H1 (cell line): Measurements from ENCODE around the gene CYP2E1. TPM values are rescaled to one million over a fixed set of nuclear protein-coding genes. Genes with fewer than 3 reads are reported as not detected.

ENCODE experiments used
- CTCF ChIA-PET: fragments of 300-600 bp; sonication (Branson Sonifier 250); formaldehyde crosslinking; loops from one replicate; lab custom pipeline; 2021; ENCODE audit not compliant: partially characterized antibody; lab: Charles Lee
- POLR2A ChIA-PET: fragments of 300-600 bp; sonication (Branson Sonifier 250); formaldehyde crosslinking; loops from one replicate; lab custom pipeline; 2021; ENCODE audit warnings: inconsistent platforms; ENCODE audit not compliant: partially characterized antibody; lab: Charles Lee
- DNase-seq, 2 experiments: peaks; one replicate each; pipeline versions ENCODE4 v3.0.0 to v3.0.0-alpha.2; 2010 to 2022; ENCODE audit warnings: low spot score in 2 of 2, low read depth in 1 of 2, mixed read lengths in 1 of 2
- FAIRE-seq: peaks from 2 replicates; lab custom pipeline; 2011; peaks lifted over from hg19 to GRCh38; lab: Jason Lieb, UNC
- H2AFZ ChIP-seq: 2 replicates; pipeline ENCODE4 v1.8.1; 2012; ENCODE audit warnings: low read length, inconsistent platforms
- H2AK5ac ChIP-seq: 2 replicates; pipeline ENCODE4 v1.6.1; 2013; ENCODE audit warnings: low read depth, low read length
- H2BK120ac ChIP-seq: replicated peaks from 2 replicates; pipeline ENCODE3; 2013; ENCODE audit warnings: low read depth, low read length, inconsistent platforms
- H2BK12ac ChIP-seq: 2 replicates; pipeline ENCODE4 v1.6.1; 2013; ENCODE audit warnings: low read depth, low read length
- H2BK15ac ChIP-seq: 2 replicates; pipeline ENCODE4 v1.6.1; 2013; ENCODE audit warnings: low read length
- H2BK20ac ChIP-seq: 2 replicates; pipeline ENCODE4 v1.6.1; 2013; ENCODE audit warnings: low read length
- H2BK5ac ChIP-seq: 2 replicates; pipeline ENCODE4 v1.6.1; 2013; ENCODE audit warnings: low read depth, low read length
- H3K14ac ChIP-seq: 2 replicates; pipeline ENCODE4 v1.6.1; 2013; ENCODE audit warnings: inconsistent platforms; ENCODE audit not compliant: insufficient read length
- H3K18ac ChIP-seq: 2 replicates; pipeline ENCODE4 v1.6.1; 2013; ENCODE audit warnings: low read length; ENCODE audit errors: extremely low read depth
- H3K23ac ChIP-seq: 2 replicates; pipeline ENCODE4 v1.6.1; 2013; ENCODE audit warnings: inconsistent platforms; ENCODE audit not compliant: insufficient read length
- H3K23me2 ChIP-seq: 2 replicates; pipeline ENCODE4 v1.6.1; 2013; ENCODE audit warnings: low read depth, low read length
- H3K27ac ChIP-seq: 2 replicates; pipeline ENCODE4 v1.6.1; 2011; ENCODE audit warnings: low read depth, low read length, inconsistent platforms
- H3K27me3 ChIP-seq, 4 experiments: replicated peaks in 1 of 4; 1 replicate in 1 of 4; 2 replicates in 3 of 4; pipeline versions ENCODE4 v1.6.1 to v1.8.1; 2011 to 2013; ENCODE audit warnings: low read length in 3 of 4, mild to moderate bottlenecking in 3 of 4, inconsistent platforms in 2 of 4, mixed read lengths in 2 of 4, moderate library complexity in 1 of 4; ENCODE audit not compliant: control insufficient read depth in 3 of 4, insufficient read depth in 3 of 4; ENCODE audit errors: extremely low read depth in 1 of 4
- H3K36me3 ChIP-seq, 4 experiments: 2 replicates each; pipeline versions ENCODE4 v1.6.1 to v1.8.1; 2011 to 2013; ENCODE audit warnings: mild to moderate bottlenecking in 4 of 4, low read length in 3 of 4, moderate library complexity in 2 of 4, control low read depth in 1 of 4, inconsistent platforms in 1 of 4; ENCODE audit not compliant: insufficient read depth in 4 of 4, control insufficient read depth in 2 of 4
- H3K4ac ChIP-seq: replicated peaks from 2 replicates; pipeline ENCODE3; 2013; ENCODE audit warnings: low read length, low read depth, mixed read lengths, inconsistent platforms; ENCODE audit not compliant: insufficient read length
- H3K4me1 ChIP-seq, 4 experiments: replicated peaks in 1 of 4; 1 replicate in 1 of 4; 2 replicates in 3 of 4; pipeline versions ENCODE4 v1.6.1 to v1.8.1; 2011 to 2013; ENCODE audit warnings: low read length in 3 of 4, inconsistent platforms in 2 of 4, mixed read lengths in 1 of 4; ENCODE audit not compliant: insufficient read depth in 4 of 4, control insufficient read depth in 3 of 4
- H3K4me2 ChIP-seq, 2 experiments: 2 replicates each; pipeline versions ENCODE4 v1.6.1 to v1.8.1; 2011 to 2013; ENCODE audit warnings: low read depth in 2 of 2, low read length in 2 of 2, control low read depth in 1 of 2, inconsistent platforms in 1 of 2, mild to moderate bottlenecking in 1 of 2; ENCODE audit not compliant: insufficient read depth in 1 of 2
- H3K4me3 ChIP-seq, 4 experiments: fragments of 200-600, 300-600 bp in 1 of 4; sonication (generic), shearing (Covaris generic), sonication (Bioruptor Twin) in 1 of 4; 2 replicates each; pipeline versions ENCODE4 v1.5.1 to v1.8.1; 2011 to 2016; ENCODE audit warnings: low read length in 4 of 4, low read depth in 3 of 4, control low read depth in 2 of 4, inconsistent platforms in 2 of 4, mild to moderate bottlenecking in 2 of 4, mixed read lengths in 1 of 4, moderate library complexity in 1 of 4; ENCODE audit not compliant: insufficient read depth in 2 of 4; ENCODE audit errors: extremely low read depth in 1 of 4
- H3K56ac ChIP-seq: replicated peaks from 2 replicates; pipeline ENCODE3; 2013; ENCODE audit warnings: low read depth, mild to moderate bottlenecking, mixed read lengths, low read length, inconsistent platforms; ENCODE audit not compliant: insufficient read length
- H3K79me1 ChIP-seq: 2 replicates; pipeline ENCODE4 v1.6.1; 2013; ENCODE audit warnings: low read depth, low read length, control low read depth
- H3K79me2 ChIP-seq, 2 experiments: 2 replicates each; pipeline versions ENCODE4 v1.6.1 to v1.8.1; 2012 to 2013; ENCODE audit warnings: low read length in 2 of 2, mild to moderate bottlenecking in 2 of 2, inconsistent platforms in 1 of 2; ENCODE audit not compliant: insufficient read depth in 2 of 2, control insufficient read depth in 1 of 2
- H3K9ac ChIP-seq, 4 experiments: replicated peaks in 1 of 4; 1 replicate in 1 of 4; 2 replicates in 3 of 4; pipeline versions ENCODE4 v1.6.1 to v1.8.1; 2011 to 2013; ENCODE audit warnings: low read depth in 3 of 4, low read length in 3 of 4, control low read depth in 2 of 4, mild to moderate bottlenecking in 2 of 4, moderate library complexity in 2 of 4, inconsistent platforms in 1 of 4; ENCODE audit errors: extremely low read depth in 1 of 4
- H3K9me3 ChIP-seq, 2 experiments: 2 replicates each; pipeline versions ENCODE4 v1.6.1 to v1.8.1; 2012 to 2013; ENCODE audit warnings: mild to moderate bottlenecking in 2 of 2, moderate library complexity in 2 of 2, control low read depth in 1 of 2, inconsistent platforms in 1 of 2, low read depth in 1 of 2, low read length in 1 of 2, mixed read lengths in 1 of 2; ENCODE audit not compliant: insufficient read depth in 2 of 2
- H4K20me1 ChIP-seq, 2 experiments: replicated peaks in 1 of 2; 2 replicates each; pipeline versions ENCODE3 to v1.8.1; 2011 to 2013; ENCODE audit warnings: inconsistent platforms in 2 of 2, low read length in 2 of 2, mild to moderate bottlenecking in 1 of 2; ENCODE audit not compliant: insufficient read depth in 2 of 2, control insufficient read depth in 1 of 2
- H4K5ac ChIP-seq: 2 replicates; pipeline ENCODE4 v1.6.1; 2013; ENCODE audit warnings: low read length, low read depth, mixed read lengths, inconsistent platforms; ENCODE audit not compliant: insufficient read length
- H4K8ac ChIP-seq: 2 replicates; pipeline ENCODE4 v1.8.0; 2013; ENCODE audit warnings: mild to moderate bottlenecking, moderate library complexity, low read length, inconsistent platforms; ENCODE audit not compliant: insufficient read depth; ENCODE audit errors: extremely low read depth
- H4K91ac ChIP-seq: replicated peaks from 2 replicates; pipeline ENCODE3; 2013; ENCODE audit warnings: low read length, mixed read lengths, inconsistent platforms; ENCODE audit not compliant: insufficient read length
- CREB1 ChIP-seq: IDR thresholded peaks from 2 replicates; pipeline ENCODE4 v1.6.1; 2012; ENCODE audit warnings: inconsistent platforms
- GABPA ChIP-seq: IDR thresholded peaks from 2 replicates; pipeline ENCODE4 v1.6.1; 2011; ENCODE audit warnings: mild to moderate bottlenecking, low read length, moderate library complexity, borderline replicate concordance; ENCODE audit not compliant: insufficient read depth
- MAFK ChIP-seq: IDR thresholded peaks from 2 replicates; pipeline ENCODE4 v1.6.1; 2012; ENCODE audit warnings: low read depth, mild to moderate bottlenecking, improper control_type of control experiment, low read length
- PHF8 ChIP-seq: fragments of 200-600 bp; sonication (generic); conservative IDR thresholded peaks from 2 replicates; pipeline ENCODE4 v1.7.1; 2012; ENCODE audit warnings: low read depth, mild to moderate bottlenecking, inconsistent platforms, low read length, moderate library complexity
- POLR2AphosphoS5 ChIP-seq: IDR thresholded peaks from 2 replicates; pipeline ENCODE4 v1.6.1; 2011; ENCODE audit warnings: low read depth, low read length
- SP1 ChIP-seq: IDR thresholded peaks from 2 replicates; pipeline ENCODE4 v1.6.1; 2011; ENCODE audit warnings: low read depth, low read length
- YY1 ChIP-seq: IDR thresholded peaks from 2 replicates; pipeline ENCODE4 v1.6.1; 2011; ENCODE audit warnings: low read depth, mild to moderate bottlenecking, low read length
- WGBS, 2 experiments: shearing (Covaris generic) in 1 of 2; methylation state at CpG; one replicate each; pipeline versions ENCODE4 v1.1.6 to v1.1.7; 2013 to 2015; ENCODE audit warnings: low lambda C conversion rate in 2 of 2, mixed read lengths in 2 of 2, inconsistent platforms in 1 of 2, low coverage in 1 of 2, missing lambda C conversion rate in 1 of 2; ENCODE audit not compliant: insufficient replicate concordance in 2 of 2, insufficient coverage in 1 of 2, insufficient read length in 1 of 2; ENCODE audit errors: extremely low coverage in 1 of 2, missing lambda C conversion rate in 1 of 2; 5-methylcytosine and 5-hydroxymethylcytosine counted together
- polyA plus RNA-seq, 7 experiments: library from polyadenylated mRNA; depleted of rRNA in 3 of 7; stranded (reverse) in 5 of 7; unstranded in 2 of 7; fragments of >200 nt in 5 of 7; fragments of 200-250 nt in 2 of 7; gene quantifications; 1 replicate in 5 of 7; 2 replicates in 1 of 7; 4 replicates in 1 of 7; pipeline versions ENCODE4 v1.2.1 to v1.2.3, GENCODE V29; 2011 to 2013; ENCODE audit warnings: missing spikeins in 2 of 7, mixed read lengths in 2 of 7
- total RNA-seq: library from RNA; stranded (reverse); fragmentation: NEBNext Ultra II Directional; extraction: Animal tissue kit (Norgen Biotek cat#: 25700); gene quantifications from 2 replicates; pipeline ENCODE4 v1.2.1, GENCODE V29; 2021

Gene CYP2E1
- total and polyA plus RNA-seq, 2 of the 8 experiments (the other 6 are each of a cell fraction or from before 2014, with no cell fraction given), result 0.11 TPM; not detected in 1

- Histone ChIP-seq H4K91ac (no peak overlapping the region), H3K79me2 (no peaks in the 10 kb centered on the region), H2AK5ac (no peak overlapping the region), H2BK5ac (no peak overlapping the region), H3K27ac (no peak overlapping the region), H3K4me2 (no peak overlapping the region), H3K56ac (no peak overlapping the region), H2BK120ac (no peak overlapping the region), H3K4me3 (no peak overlapping the region), H3K9me3 (peaks cover 74 to 93% of the 10 kb centered on the region in 2 experiments), H4K20me1 (no peaks in the 10 kb centered on the region), H3K23ac (no peak overlapping the region), H3K14ac (no peak overlapping the region), H2BK20ac (no peak overlapping the region), H3K4ac (no peak overlapping the region), H3K4me1 (no peaks in the 10 kb centered on the region), H2BK15ac (no peak overlapping the region), H3K9ac (no peak overlapping the region), H3K23me2 (peaks cover 7% of the 10 kb centered on the region; the same call in 1 of the 2 replicates), H4K8ac (no peak overlapping the region), H3K18ac (no peak overlapping the region), H2AFZ (no peak overlapping the region), H3K36me3 (peaks cover 0 to 3% (median 0%) of the 10 kb centered on the region in 4 experiments; a peak in 1 of 8 replicates), H4K5ac (no peak overlapping the region), H2BK12ac (no peak overlapping the region), H3K79me1 (no peaks in the 10 kb centered on the region), H3K27me3 (no peaks in the 10 kb centered on the region)
- ChIA-PET CTCF (no interaction called here), POLR2A (no interaction called here)
- DNase-seq (no peak), FAIRE-seq (no peak)
- 55% methylated on average over 6 of the region's 7 CpGs; no CpG with 5 or more reads in 1 of the 2 experiments for WGBS, 2 experiments
- TF ChIP-seq CREB1, result no peak
- no peak for TF ChIP-seq PHF8
- TF ChIP-seq SP1, result no peak
- TF ChIP-seq GABPA, result no peak
- TF ChIP-seq YY1, result no peak
- no peak for TF ChIP-seq POLR2AphosphoS5
- TF ChIP-seq MAFK, result no peak
These were observed 5.7 kb downstream of the CYP2E1 start for GRCh38 chr10:133532871-133533270.
